ENCODE results near the gene HSDL2. TPM values are rescaled to one million over a fixed set of nuclear protein-coding genes. Genes with fewer than 3 reads are reported as not detected.

Gene HSDL2
- polyA plus RNA-seq, 1 of the 3 experiments (the other 2 are of a cell fraction) = 14.4 TPM

GRCh38 chr9:112484607-112485006 is 104.7 kb downstream of the HSDL2 start:
- H3K4me3 ChIP-seq (ENCODE audit: low read depth in 2 of 2, low read length in 1 of 2) = no peak overlapping the region
- WGBS (ENCODE audit: low lambda C conversion rate) = 92% methylated on average over 2 of the region's 2 CpGs
- H3K4me1 ChIP-seq (ENCODE audit: control insufficient read depth in 1 of 2, insufficient read depth in 2 of 2, low read depth in 1 of 2, low read length in 1 of 2) = peaks cover 6 to 17% of the 10 kb centered on the region in 2 experiments; a peak in 3 of 4 replicates
- H4K20me1 ChIP-seq (ENCODE audit: insufficient read depth) = no peaks in the 10 kb centered on the region
- H3K27me3 ChIP-seq (ENCODE audit: insufficient read depth) = no peaks in the 10 kb centered on the region
- TF ChIP-seq RXRA (IDR thresholded peaks at IDR 0.05; ENCODE audit: borderline replicate concordance, low read depth) (no peak), NFIC (IDR thresholded peaks at IDR 0.05; ENCODE audit: borderline replicate concordance) (no peak), USF1 (IDR thresholded peaks at IDR 0.05; ENCODE audit: borderline replicate concordance, low read depth) (no peak), YY1 (IDR thresholded peaks at IDR 0.05; ENCODE audit: low read depth) (no peak), ELF1 (IDR thresholded peaks at IDR 0.05) (no peak), PBX3 (IDR thresholded peaks at IDR 0.05) (no peak)
- TF ChIP-seq, protein P1, sequence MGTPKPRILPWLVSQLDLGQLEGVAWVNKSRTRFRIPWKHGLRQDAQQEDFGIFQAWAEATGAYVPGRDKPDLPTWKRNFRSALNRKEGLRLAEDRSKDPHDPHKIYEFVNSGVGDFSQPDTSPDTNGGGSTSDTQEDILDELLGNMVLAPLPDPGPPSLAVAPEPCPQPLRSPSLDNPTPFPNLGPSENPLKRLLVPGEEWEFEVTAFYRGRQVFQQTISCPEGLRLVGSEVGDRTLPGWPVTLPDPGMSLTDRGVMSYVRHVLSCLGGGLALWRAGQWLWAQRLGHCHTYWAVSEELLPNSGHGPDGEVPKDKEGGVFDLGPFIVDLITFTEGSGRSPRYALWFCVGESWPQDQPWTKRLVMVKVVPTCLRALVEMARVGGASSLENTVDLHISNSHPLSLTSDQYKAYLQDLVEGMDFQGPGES (IDR thresholded peaks at IDR 0.05; ENCODE audit: low read depth, low read length) = no peak
- TF ChIP-seq, protein P2, sequence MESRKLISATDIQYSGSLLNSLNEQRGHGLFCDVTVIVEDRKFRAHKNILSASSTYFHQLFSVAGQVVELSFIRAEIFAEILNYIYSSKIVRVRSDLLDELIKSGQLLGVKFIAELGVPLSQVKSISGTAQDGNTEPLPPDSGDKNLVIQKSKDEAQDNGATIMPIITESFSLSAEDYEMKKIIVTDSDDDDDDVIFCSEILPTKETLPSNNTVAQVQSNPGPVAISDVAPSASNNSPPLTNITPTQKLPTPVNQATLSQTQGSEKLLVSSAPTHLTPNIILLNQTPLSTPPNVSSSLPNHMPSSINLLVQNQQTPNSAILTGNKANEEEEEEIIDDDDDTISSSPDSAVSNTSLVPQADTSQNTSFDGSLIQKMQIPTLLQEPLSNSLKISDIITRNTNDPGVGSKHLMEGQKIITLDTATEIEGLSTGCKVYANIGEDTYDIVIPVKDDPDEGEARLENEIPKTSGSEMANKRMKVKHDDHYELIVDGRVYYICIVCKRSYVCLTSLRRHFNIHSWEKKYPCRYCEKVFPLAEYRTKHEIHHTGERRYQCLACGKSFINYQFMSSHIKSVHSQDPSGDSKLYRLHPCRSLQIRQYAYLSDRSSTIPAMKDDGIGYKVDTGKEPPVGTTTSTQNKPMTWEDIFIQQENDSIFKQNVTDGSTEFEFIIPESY (IDR thresholded peaks at IDR 0.05; ENCODE audit: borderline replicate concordance, low read depth) = no peak
- H3K27ac ChIP-seq (ENCODE audit: low read depth in 2 of 2, low read length in 1 of 2) = no peak overlapping the region
- no peak overlapping the region for H2AFZ ChIP-seq (ENCODE audit: low read depth)
- no peak overlapping the region for H3K9ac ChIP-seq
- H3K79me2 ChIP-seq (ENCODE audit: insufficient read depth) = peaks cover 24% of the 10 kb centered on the region
- ChIA-PET POLR2A (no interaction called here), CTCF (interaction anchor here (0.6 to 1.4 kb wide), 3 partner anchors 11 to 223 kb away, joined by 3 to 4 read pairs (median 3); no protein-coding TSS in a partner anchor)
- no peaks in the 10 kb centered on the region for H3K9me3 ChIP-seq
- no peaks in the 10 kb centered on the region for H3F3A ChIP-seq (replicated peaks; ENCODE audit: insufficient read depth)
- H3K36me3 ChIP-seq (replicated peaks in 1 of 2; ENCODE audit: control insufficient read depth in 1 of 2, insufficient read depth in 2 of 2, low read length in 1 of 2) = no peaks in the 10 kb centered on the region
- no peaks in the 10 kb centered on the region for H3K9me2 ChIP-seq
- H3K4me2 ChIP-seq = no peak overlapping the region
- no peak for DNase-seq

DNA sequence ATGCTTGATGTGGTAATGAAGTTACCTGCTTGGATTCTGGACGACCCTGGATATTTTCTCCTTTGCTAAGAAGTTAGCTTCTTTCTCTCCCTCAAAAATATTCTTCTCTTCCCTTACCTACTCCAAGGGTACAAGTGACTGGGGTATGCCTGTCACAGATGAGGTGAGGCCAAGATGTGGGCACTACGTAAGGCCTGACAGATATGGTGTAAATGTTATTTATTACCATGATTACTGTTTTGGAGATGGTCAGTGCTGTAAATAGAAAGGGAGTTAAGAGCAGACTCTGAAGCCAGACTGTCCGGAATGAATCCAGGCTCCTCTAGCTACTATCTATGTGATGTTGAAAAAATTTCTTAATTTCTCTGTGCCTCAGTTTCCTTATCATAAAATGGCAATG is 105.7 kb downstream of the HSDL2 start:
- peak overlapping the region; percentile 68 to 81 for H3K4me3 ChIP-seq (ENCODE audit: low read depth in 2 of 2, low read length in 1 of 2)
- H3K4me2 ChIP-seq = peak overlapping the region; percentile 83; the same call in 1 of the 2 replicates
- TF ChIP-seq MAX (IDR thresholded peaks at IDR 0.05; ENCODE audit: low read depth) (no peak), RXRA (IDR thresholded peaks at IDR 0.05; ENCODE audit: borderline replicate concordance, low read depth) (no peak), RAD21 (IDR thresholded peaks at IDR 0.05; ENCODE audit: low read length) (no peak), PBX3 (IDR thresholded peaks at IDR 0.05) (no peak), CHD2 (IDR thresholded peaks at IDR 0.05; ENCODE audit: low read length, partially characterized antibody) (no peak), TEAD4 (IDR thresholded peaks at IDR 0.05; ENCODE audit: borderline replicate concordance, insufficient read depth) (no peak), SIN3A (IDR thresholded peaks at IDR 0.05; ENCODE audit: borderline replicate concordance, low read depth, low read length) (no peak)
- TF ChIP-seq, protein P2 (IDR thresholded peaks at IDR 0.05; ENCODE audit: borderline replicate concordance, low read depth) = no peak
- H3K9me2 ChIP-seq = no peaks in the 10 kb centered on the region
- peak overlapping the region; percentile 91; the same call in 1 of the 2 replicates for H2AFZ ChIP-seq (ENCODE audit: low read depth)
- WGBS (ENCODE audit: low lambda C conversion rate) = 84% methylated on average over 3 of the region's 3 CpGs
- H3K9me3 ChIP-seq = no peaks in the 10 kb centered on the region
- H4K20me1 ChIP-seq (ENCODE audit: insufficient read depth) = no peaks in the 10 kb centered on the region
- no peak overlapping the region for H3K27ac ChIP-seq (ENCODE audit: low read depth in 2 of 2, low read length in 1 of 2)
- no peaks in the 10 kb centered on the region for H3K27me3 ChIP-seq (ENCODE audit: insufficient read depth)
- ChIA-PET CTCF (interaction anchor here (0.6 to 1.8 kb wide), 2 partner anchors 334 to 446 kb away, joined by 3 to 4 read pairs; no protein-coding TSS in a partner anchor), POLR2A (interaction anchor here (1.1 kb wide), 2 partner anchors 106 to 232 kb away, joined by 3 to 4 read pairs; partner anchors contain the start of genes HSDL2 and INIP)
- no peak for DNase-seq
- H3K9ac ChIP-seq = 0 out of 2 replicates have a peak overlapping the region, but pooled peaks have one; percentile 59
- H3K79me2 ChIP-seq (ENCODE audit: insufficient read depth) = peaks cover 31% of the 10 kb centered on the region
- no peaks in the 10 kb centered on the region for H3F3A ChIP-seq (replicated peaks; ENCODE audit: insufficient read depth)
- peaks cover 9 to 27% of the 10 kb centered on the region in 2 experiments; a peak in 3 of 4 replicates for H3K4me1 ChIP-seq (ENCODE audit: control insufficient read depth in 1 of 2, insufficient read depth in 2 of 2, low read depth in 1 of 2, low read length in 1 of 2)
- no peaks in the 10 kb centered on the region for H3K36me3 ChIP-seq (replicated peaks in 1 of 2; ENCODE audit: control insufficient read depth in 1 of 2, insufficient read depth in 2 of 2, low read length in 1 of 2)
